Neural cell (in vitro differentiated cells): ENCODE data around the gene RPL9. TPM values are rescaled to one million over a fixed set of nuclear protein-coding genes. Genes with fewer than 3 reads are reported as not detected.

ENCODE experiments used
- H2AFZ ChIP-seq: fragments of 200-600, 300-800 bp; sonication (generic), shearing (Covaris generic); 2 replicates; pipeline ENCODE4 v1.6.0; 2014; ENCODE audit warnings: low read depth, mild to moderate bottlenecking, antibody characterized with exemption, low read length, moderate library complexity
- H3F3A ChIP-seq: fragments of 200-600 bp; shearing (Covaris generic); 2 replicates; pipeline ENCODE4 v1.6.1; 2016; ENCODE audit warnings: mild to moderate bottlenecking, moderate library complexity, mixed read lengths, antibody characterized with exemption, low read length; ENCODE audit not compliant: insufficient read depth, poor library complexity, severe bottlenecking
- H3K27ac ChIP-seq: fragments of 200-600, 300-800 bp; sonication (generic), shearing (Covaris generic); 2 replicates; pipeline ENCODE4 v1.5.1; 2014; ENCODE audit warnings: mild to moderate bottlenecking, low read length, moderate library complexity
- H3K27me3 ChIP-seq: fragments of 300-800, 200-600 bp; sonication (generic), shearing (Covaris generic); 2 replicates; pipeline ENCODE4 v1.6.0; 2014; ENCODE audit warnings: mild to moderate bottlenecking, low read depth, low read length, moderate library complexity; ENCODE audit not compliant: insufficient read depth
- H3K36me3 ChIP-seq: fragments of 300-800, 200-600 bp; sonication (generic), shearing (Covaris generic); 2 replicates; pipeline ENCODE4 v1.5.1; 2014; ENCODE audit warnings: mild to moderate bottlenecking, antibody characterized with exemption, low read length, moderate library complexity; ENCODE audit not compliant: insufficient read depth
- H3K4me2 ChIP-seq: fragments of 300-800, 200-600 bp; sonication (generic), shearing (Covaris generic); 2 replicates; pipeline ENCODE4 v1.6.0; 2014; ENCODE audit warnings: mild to moderate bottlenecking, low read length
- H3K4me3 ChIP-seq: fragments of 300-800, 200-600 bp; sonication (generic), shearing (Covaris generic); 2 replicates; pipeline ENCODE4 v1.5.1; 2014; ENCODE audit warnings: mild to moderate bottlenecking, low read length, moderate library complexity
- H3K79me2 ChIP-seq: fragments of 200-600 bp; shearing (Covaris generic); replicated peaks from 2 replicates; pipeline ENCODE4 v1.6.0; 2014; ENCODE audit warnings: mild to moderate bottlenecking, low read length, moderate library complexity; ENCODE audit not compliant: insufficient read depth
- H3K9ac ChIP-seq: fragments of 300-800, 200-600 bp; sonication (generic), shearing (Covaris generic); 2 replicates; pipeline ENCODE4 v1.6.1; 2016; ENCODE audit warnings: mild to moderate bottlenecking, low read length, mixed read lengths
- H3K9me2 ChIP-seq: fragments of 200-600 bp; shearing (Covaris generic); 2 replicates; pipeline ENCODE4 v1.6.1; 2016; ENCODE audit warnings: mild to moderate bottlenecking, low read length, mixed read lengths; ENCODE audit not compliant: insufficient read depth
- H3K9me3 ChIP-seq: fragments of 200-600, 300-800 bp; sonication (generic), shearing (Covaris generic); 2 replicates; pipeline ENCODE4 v1.6.1; 2016; ENCODE audit warnings: mild to moderate bottlenecking, mixed run types, low read length, moderate library complexity, mixed read lengths
- H4K20me1 ChIP-seq: fragments of 200-600 bp; shearing (Covaris generic); 2 replicates; pipeline ENCODE4 v1.6.1; 2016; ENCODE audit warnings: mild to moderate bottlenecking, mixed run types; ENCODE audit not compliant: insufficient read depth
- CTCF ChIP-seq: fragments of 450-650 bp; IDR thresholded peaks from 2 replicates; pipeline ENCODE4 v1.5.1; 2014; ENCODE audit warnings: antibody characterized with exemption, mild to moderate bottlenecking, moderate library complexity; ENCODE audit not compliant: poor library complexity, severe bottlenecking
- EP300 ChIP-seq: fragments of 450-650 bp; conservative IDR thresholded peaks from 2 replicates; pipeline ENCODE4 v1.6.1; 2014; ENCODE audit warnings: antibody characterized with exemption, mild to moderate bottlenecking, moderate library complexity; ENCODE audit not compliant: poor library complexity, severe bottlenecking
- EZH2 ChIP-seq: fragments of 200-600, 300-800 bp; shearing (Covaris generic), sonication (generic); IDR thresholded peaks from 2 replicates; pipeline ENCODE4 v1.6.1; 2014; ENCODE audit warnings: antibody characterized with exemption, low read length, borderline replicate concordance, mild to moderate bottlenecking; ENCODE audit not compliant: insufficient read depth, poor library complexity, severe bottlenecking
- MXI1 ChIP-seq: fragments of 450-650 bp; conservative IDR thresholded peaks from 2 replicates; pipeline ENCODE4 v1.6.1; 2014; ENCODE audit warnings: antibody characterized with exemption, mild to moderate bottlenecking; ENCODE audit not compliant: poor library complexity, severe bottlenecking
- POLR2AphosphoS5 ChIP-seq: IDR thresholded peaks from 2 replicates; pipeline ENCODE4 v1.6.1; 2012
- RAD21 ChIP-seq: fragments of 450-650 bp; conservative IDR thresholded peaks from 2 replicates; pipeline ENCODE4 v1.6.1; 2014; ENCODE audit warnings: antibody characterized with exemption, mild to moderate bottlenecking, moderate library complexity
- SMC3 ChIP-seq: fragments of 450-650 bp; conservative IDR thresholded peaks from 2 replicates; pipeline ENCODE4 v1.6.1; 2014; ENCODE audit warnings: antibody characterized with exemption, mild to moderate bottlenecking, moderate library complexity; ENCODE audit not compliant: poor library complexity
- TAF1 ChIP-seq: IDR thresholded peaks from 2 replicates; pipeline ENCODE4 v1.6.1; 2012; ENCODE audit warnings: low read depth
- polyA plus RNA-seq: library from polyadenylated mRNA; depleted of rRNA; stranded (reverse); fragments of >200 nt; gene quantifications from 2 replicates; pipeline ENCODE4 v1.2.3, GENCODE V29; 2014
- TF ChIP-seq, protein P1 (sequence below): IDR thresholded peaks from 2 replicates; pipeline ENCODE4 v1.6.1; 2012; ENCODE audit warnings: borderline replicate concordance

The RPL9 gene
- polyA plus RNA-seq, 1 donor from 2014 or later, result 5,676 TPM

GRCh38 chr4:39442998-39443397, 15.7 kb downstream of the RPL9 start:
- H3K36me3 ChIP-seq, result no peaks in the 10 kb centered on the region
- H3K9me2 ChIP-seq, result no peaks in the 10 kb centered on the region
- H3K9ac ChIP-seq, result no peak overlapping the region
- H3K79me2 ChIP-seq, result no peaks in the 10 kb centered on the region
- no peaks in the 10 kb centered on the region for H4K20me1 ChIP-seq
- no peaks in the 10 kb centered on the region for H3K27me3 ChIP-seq
- no peak overlapping the region for H3K4me2 ChIP-seq
- no peak overlapping the region for H3K27ac ChIP-seq
- no peak overlapping the region for H3K4me3 ChIP-seq
- no peak overlapping the region for H2AFZ ChIP-seq
- H3F3A ChIP-seq, result no peaks in the 10 kb centered on the region
- TF ChIP-seq EP300 (no peak), RAD21 (no peak), SMC3 (no peak), POLR2AphosphoS5 (no peak), CTCF (no peak), EZH2 (no peak), MXI1 (no peak), TAF1 (no peak)
- TF ChIP-seq, protein P1, sequence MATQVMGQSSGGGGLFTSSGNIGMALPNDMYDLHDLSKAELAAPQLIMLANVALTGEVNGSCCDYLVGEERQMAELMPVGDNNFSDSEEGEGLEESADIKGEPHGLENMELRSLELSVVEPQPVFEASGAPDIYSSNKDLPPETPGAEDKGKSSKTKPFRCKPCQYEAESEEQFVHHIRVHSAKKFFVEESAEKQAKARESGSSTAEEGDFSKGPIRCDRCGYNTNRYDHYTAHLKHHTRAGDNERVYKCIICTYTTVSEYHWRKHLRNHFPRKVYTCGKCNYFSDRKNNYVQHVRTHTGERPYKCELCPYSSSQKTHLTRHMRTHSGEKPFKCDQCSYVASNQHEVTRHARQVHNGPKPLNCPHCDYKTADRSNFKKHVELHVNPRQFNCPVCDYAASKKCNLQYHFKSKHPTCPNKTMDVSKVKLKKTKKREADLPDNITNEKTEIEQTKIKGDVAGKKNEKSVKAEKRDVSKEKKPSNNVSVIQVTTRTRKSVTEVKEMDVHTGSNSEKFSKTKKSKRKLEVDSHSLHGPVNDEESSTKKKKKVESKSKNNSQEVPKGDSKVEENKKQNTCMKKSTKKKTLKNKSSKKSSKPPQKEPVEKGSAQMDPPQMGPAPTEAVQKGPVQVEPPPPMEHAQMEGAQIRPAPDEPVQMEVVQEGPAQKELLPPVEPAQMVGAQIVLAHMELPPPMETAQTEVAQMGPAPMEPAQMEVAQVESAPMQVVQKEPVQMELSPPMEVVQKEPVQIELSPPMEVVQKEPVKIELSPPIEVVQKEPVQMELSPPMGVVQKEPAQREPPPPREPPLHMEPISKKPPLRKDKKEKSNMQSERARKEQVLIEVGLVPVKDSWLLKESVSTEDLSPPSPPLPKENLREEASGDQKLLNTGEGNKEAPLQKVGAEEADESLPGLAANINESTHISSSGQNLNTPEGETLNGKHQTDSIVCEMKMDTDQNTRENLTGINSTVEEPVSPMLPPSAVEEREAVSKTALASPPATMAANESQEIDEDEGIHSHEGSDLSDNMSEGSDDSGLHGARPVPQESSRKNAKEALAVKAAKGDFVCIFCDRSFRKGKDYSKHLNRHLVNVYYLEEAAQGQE, result no peak
- no peaks in the 10 kb centered on the region for H3K9me3 ChIP-seq

DNA sequence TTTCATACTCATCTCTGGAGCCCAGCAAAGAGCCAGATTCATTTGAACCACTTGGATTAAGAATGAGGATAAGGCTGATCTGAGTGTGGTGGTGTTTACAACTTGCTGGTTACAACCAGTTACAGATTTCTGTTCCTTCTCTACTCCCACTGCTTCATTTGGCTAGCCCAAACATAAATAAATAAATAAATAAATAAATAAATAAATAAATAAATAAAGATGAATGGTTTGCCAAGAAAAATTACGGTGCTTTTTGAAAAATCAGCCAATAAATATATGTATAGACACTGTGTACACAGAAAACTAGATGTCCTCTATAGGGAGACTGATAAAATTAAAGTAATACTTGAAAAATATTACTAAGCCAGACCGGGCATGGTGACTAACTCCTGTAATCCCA, 17.1 kb downstream of the RPL9 start:
- Histone ChIP-seq H3K79me2 (no peaks in the 10 kb centered on the region), H3K9ac (no peak overlapping the region), H3K27me3 (no peaks in the 10 kb centered on the region), H3K36me3 (no peaks in the 10 kb centered on the region), H3K9me2 (no peaks in the 10 kb centered on the region), H4K20me1 (no peaks in the 10 kb centered on the region), H2AFZ (no peak overlapping the region), H3K9me3 (no peaks in the 10 kb centered on the region), H3K4me2 (no peak overlapping the region), H3F3A (no peaks in the 10 kb centered on the region), H3K27ac (no peak overlapping the region), H3K4me3 (no peak overlapping the region)
- TF ChIP-seq EZH2 (no peak), EP300 (no peak), CTCF (no peak), POLR2AphosphoS5 (no peak), SMC3 (no peak), TAF1 (no peak), MXI1 (no peak), RAD21 (no peak)
- TF ChIP-seq, protein P1, result no peak
